Panc1 (cell line): ENCODE data around the gene LRRTM2. TPM values are rescaled to one million over a fixed set of nuclear protein-coding genes. Genes with fewer than 3 reads are reported as not detected.

Experiments used
- ATAC-seq: fragments of 200-7000 bp; cut with Tn5 transposase; 2 replicates; pipeline ENCODE4 v1.9.1; 2020; ENCODE audit warnings: mild to moderate bottlenecking, moderate library complexity
- BruUV-seq: library from RNA; stranded (reverse); fragments of 400-500 nt; replicated peaks from 2 replicates; lab custom pipeline; 2021; lab: Mats Ljungman, UMichigan
- CTCF ChIA-PET: fragments of 300-600 bp; sonication (Branson Sonifier 250); formaldehyde crosslinking; loops from one replicate; lab custom pipeline; 2022; ENCODE audit warnings: antibody characterized with exemption; lab: Charles Lee
- POLR2A ChIA-PET: fragments of 300-600 bp; sonication (Branson Sonifier 250); formaldehyde crosslinking; loops from one replicate; lab custom pipeline; 2022; ENCODE audit warnings: antibody characterized with exemption; lab: Charles Lee
- DNase-seq: peaks from one replicate; pipeline ENCODE4 v3.0.0-alpha.2; 2010; ENCODE audit warnings: low read depth, low spot score
- H3K27ac ChIP-seq: 2 replicates; pipeline ENCODE4 v1.5.1; 2011; ENCODE audit warnings: mild to moderate bottlenecking, low read length, inconsistent platforms
- H3K27me3 ChIP-seq: fragments of 200-500 bp; sonication (Bioruptor generic); 2 replicates; pipeline ENCODE4 v1.6.0; 2014; ENCODE audit warnings: low read length, inconsistent platforms; ENCODE audit not compliant: control insufficient read depth, insufficient read depth
- H3K36me3 ChIP-seq: fragments of 200-500 bp; sonication (Bioruptor generic); 2 replicates; pipeline ENCODE4 v1.5.1; 2014; ENCODE audit warnings: inconsistent platforms, mild to moderate bottlenecking, low read length, moderate library complexity; ENCODE audit not compliant: control insufficient read depth, insufficient read depth
- H3K4me1 ChIP-seq: 2 replicates; pipeline ENCODE4 v1.5.1; 2011; ENCODE audit warnings: inconsistent platforms, mild to moderate bottlenecking, low read length, moderate library complexity; ENCODE audit not compliant: control insufficient read depth, insufficient read depth
- H3K4me3 ChIP-seq, 2 experiments: 2 replicates each; pipeline ENCODE4 v1.5.1; 2011 to 2012; ENCODE audit warnings: low read depth in 2 of 2, low read length in 2 of 2, mild to moderate bottlenecking in 2 of 2, inconsistent platforms in 1 of 2, moderate library complexity in 1 of 2
- H3K9me3 ChIP-seq: fragments of 200-500 bp; sonication (Bioruptor generic); 2 replicates; pipeline ENCODE4 v1.5.1; 2014; ENCODE audit warnings: low read depth, mild to moderate bottlenecking, inconsistent platforms, low read length, moderate library complexity; ENCODE audit not compliant: control insufficient read depth, insufficient read depth
- CTCF ChIP-seq: fragments of 450-650 bp; IDR thresholded peaks from 2 replicates; pipeline ENCODE4 v1.5.1; 2017; ENCODE audit warnings: mild to moderate bottlenecking
- POLR2AphosphoS5 ChIP-seq: IDR thresholded peaks from 2 replicates; pipeline ENCODE4 v1.6.1; 2012; ENCODE audit warnings: mild to moderate bottlenecking, low read depth, low read length, moderate library complexity
- REST ChIP-seq, 2 experiments: IDR thresholded peaks; 2 replicates each; pipeline ENCODE4 v1.6.1; 2011 to 2012; ENCODE audit warnings: low read depth in 2 of 2, control low read depth in 1 of 2, low read length in 1 of 2, mild to moderate bottlenecking in 1 of 2, moderate library complexity in 1 of 2; ENCODE audit not compliant: insufficient read depth in 1 of 2
- SIN3A ChIP-seq: IDR thresholded peaks from 2 replicates; pipeline ENCODE4 v1.6.1; 2012; ENCODE audit warnings: low read depth, mild to moderate bottlenecking, low read length, moderate library complexity, borderline replicate concordance; ENCODE audit not compliant: insufficient read depth
- TCF7L2 ChIP-seq: IDR thresholded peaks from 2 replicates; pipeline ENCODE4 v1.6.1; 2011; ENCODE audit warnings: mild to moderate bottlenecking, low read depth, low read length, inconsistent platforms
- in situ Hi-C: cut with HindIII; loops from 2 replicates; pipeline ENCODE4 v1.10.0; 2016; ENCODE audit warnings: low sequenced_read_pairs, low pct_unique_long_range_greater_than_20kb
- intact Hi-C: fragments of 100-400 bp; cut with micrococcal nuclease; formaldehyde crosslinking; loops from one replicate; pipeline ENCODE4 v1.10.0; 2022; ENCODE audit not compliant: unreplicated experiment
- total RNA-seq: library from RNA; stranded (reverse); gene quantifications from one replicate; pipeline ENCODE4 v1.2.1, GENCODE V29; 2021; ENCODE audit not compliant: unreplicated experiment

The LRRTM2 gene
- total RNA-seq, 1 experiment from 2014 or later: not detected

GRCh38 chr5:138910546-138911185, 35.5 kb upstream of the LRRTM2 start:
- no peaks in the 10 kb centered on the region for H3K9me3 ChIP-seq
- no peaks in the 10 kb centered on the region for H3K4me1 ChIP-seq
- DNase-seq: no peak
- no peak for ATAC-seq
- H3K36me3 ChIP-seq: no peaks in the 10 kb centered on the region
- CTCF ChIA-PET: no interaction called here
- in situ Hi-C loops: no loop called here
- no TSS peak for BruUV-seq
- H3K4me3 ChIP-seq: no peak overlapping the region
- POLR2A ChIA-PET: no interaction called here
- no peaks in the 10 kb centered on the region for H3K27me3 ChIP-seq
- H3K27ac ChIP-seq: no peak overlapping the region
- TF ChIP-seq TCF7L2: no peak
- no peak for TF ChIP-seq POLR2AphosphoS5
- TF ChIP-seq SIN3A: no peak
- TF ChIP-seq CTCF: no peak
- TF ChIP-seq REST (IDR thresholded peaks at IDR 0.05; ENCODE audit: insufficient read depth in 1 of 2, low read depth in 2 of 2, low read length in 1 of 2): no peak
- intact Hi-C loops: no loop called here

- in situ Hi-C loops (no loop called here), intact Hi-C loops (no loop called here)
- H3K4me3 ChIP-seq: no peak overlapping the region
- no peak overlapping the region for H3K27ac ChIP-seq
- TF ChIP-seq CTCF: no peak
- no peak for TF ChIP-seq SIN3A
- no peak for TF ChIP-seq TCF7L2
- no peak for TF ChIP-seq REST (IDR thresholded peaks at IDR 0.05; ENCODE audit: insufficient read depth in 1 of 2, low read depth in 2 of 2, low read length in 1 of 2)
- TF ChIP-seq POLR2AphosphoS5: no peak
- H3K4me1 ChIP-seq: no peaks in the 10 kb centered on the region
- H3K9me3 ChIP-seq: no peaks in the 10 kb centered on the region
- no TSS peak for BruUV-seq
- ChIA-PET CTCF (no interaction called here), POLR2A (no interaction called here)
- DNase-seq: no peak
- no peaks in the 10 kb centered on the region for H3K27me3 ChIP-seq
- 0 out of 2 replicates have a peak, but pooled peaks cover 2% of the 10 kb centered on the region for H3K36me3 ChIP-seq
- ATAC-seq: no peak
Measured at GRCh38 chr5:138909734-138910133, 34.6 kb upstream of the LRRTM2 start.
